ENCODE data around the gene RNF19B.
"Not testable (repeated sequence)": the region's sequence is repeated elsewhere in the genome, so short reads cannot be mapped to it uniquely, and the experiment has no call there.

The RNF19B gene

GRCh38 chr1:32992489-32993323, 28.1 kb upstream of the RNF19B start:
- peak; percentile 77 to 79 for DNase-seq (ENCODE audit: low read depth in 2 of 2)

DNA sequence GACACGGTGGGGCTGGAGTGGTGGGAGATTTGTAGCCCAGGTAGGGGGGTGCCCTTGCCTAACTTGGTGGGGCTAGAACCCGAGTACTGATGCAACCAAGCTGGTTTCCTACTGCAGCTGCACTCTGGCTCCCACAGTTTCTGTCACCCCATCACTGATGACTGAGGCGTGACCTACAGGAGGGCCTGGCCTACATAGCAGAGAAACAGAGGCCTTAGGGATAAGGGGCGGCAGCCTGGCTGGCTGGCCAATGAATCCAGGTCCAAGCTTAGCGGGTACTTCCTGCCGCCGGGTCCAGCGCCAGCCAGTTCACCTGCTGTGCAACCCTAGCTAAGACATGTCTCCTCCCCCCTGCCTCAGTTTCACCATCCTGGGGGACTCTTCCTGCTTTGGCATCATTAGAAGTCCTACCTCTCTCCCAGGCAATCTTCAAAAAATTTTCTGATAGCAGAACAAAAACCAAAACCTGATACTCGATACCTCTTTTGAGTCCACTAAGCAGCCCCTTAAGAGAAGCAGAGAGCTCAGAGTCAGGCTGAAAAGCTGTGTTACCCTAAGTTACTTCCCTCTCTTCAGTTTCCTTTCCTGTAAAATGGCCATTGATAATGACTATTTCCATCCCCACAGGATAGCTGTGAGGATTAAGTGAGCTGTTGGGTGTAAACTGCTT, 27.3 kb upstream of the RNF19B start:
- no peak for DNase-seq (ENCODE audit: low read depth in 2 of 2)

GRCh38 chr1:32991386-32991785, 26.8 kb upstream of the RNF19B start:
- DNase-seq (ENCODE audit: low read depth in 2 of 2), result no peak

DNA sequence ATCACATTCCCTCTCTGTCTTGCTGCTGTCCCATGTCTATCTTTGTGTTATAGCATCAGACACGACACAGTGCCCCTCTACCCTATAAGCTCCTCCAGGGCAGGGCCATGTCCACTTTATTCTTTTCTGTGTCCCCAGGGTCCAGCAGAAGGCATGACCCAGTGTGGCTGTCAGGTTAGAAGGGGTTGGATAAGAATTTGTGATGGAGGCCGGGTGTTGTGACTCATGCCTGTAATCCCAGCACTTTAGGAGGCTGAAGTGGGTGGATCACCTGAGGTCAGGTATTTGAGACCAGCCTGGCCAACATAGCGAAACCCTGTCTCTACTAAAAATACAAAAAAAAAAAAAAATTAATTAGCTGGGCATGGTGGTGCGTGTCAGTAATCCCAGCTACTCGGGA, 26.3 kb upstream of the RNF19B start:
- DNase-seq (ENCODE audit: low read depth in 2 of 2), result no peak

- peak; percentile 48 to 66 for DNase-seq (ENCODE audit: low read depth in 2 of 2)
Measured at GRCh38 chr1:32989160-32990050, 24.8 kb upstream of the RNF19B start.

DNA sequence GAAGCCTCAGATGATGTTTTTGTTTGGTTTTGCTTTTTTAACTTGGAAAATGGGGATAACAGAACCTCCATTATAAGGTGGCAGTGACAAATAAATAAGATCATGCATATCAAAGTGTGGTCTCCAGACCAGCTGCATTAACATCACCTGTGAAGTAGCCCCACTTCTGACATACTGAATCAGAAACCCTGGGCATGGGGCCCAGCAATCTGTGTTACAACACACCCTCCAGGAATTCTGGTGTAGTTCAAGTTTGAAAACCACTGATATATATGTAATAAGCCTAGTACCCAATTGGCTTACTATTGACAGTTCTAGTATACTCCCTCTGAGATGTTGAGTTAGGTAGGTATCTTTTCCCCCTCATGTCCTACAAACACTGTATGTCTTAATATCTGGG, 24.1 kb upstream of the RNF19B start:
- no peak for DNase-seq (ENCODE audit: low read depth in 2 of 2)

GRCh38 chr1:32985226-32985625, 20.6 kb upstream of the RNF19B start:
- no peak for DNase-seq (ENCODE audit: low read depth in 2 of 2)

GRCh38 chr1:32984455-32985171, 20.0 kb upstream of the RNF19B start:
- DNase-seq (ENCODE audit: low read depth in 2 of 2), result no peak

DNA sequence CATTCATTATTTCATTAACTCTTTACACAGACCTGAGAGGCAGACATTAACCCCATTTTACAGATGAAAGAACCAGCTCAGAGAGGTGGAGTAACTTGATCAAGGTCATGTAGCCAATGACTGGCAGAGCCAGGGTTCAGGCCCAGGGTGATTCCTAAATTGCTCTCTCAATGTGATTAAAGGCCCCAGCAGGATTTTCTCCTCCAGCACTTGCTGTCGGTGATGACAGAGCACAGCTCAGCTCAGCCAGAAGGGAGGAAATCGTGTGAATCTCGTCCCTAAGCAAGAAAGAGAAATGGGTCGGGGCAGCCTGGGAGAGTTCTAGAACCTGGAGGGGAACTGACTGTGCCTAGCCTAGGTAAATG, 19.5 kb upstream of the RNF19B start:
- no peak for DNase-seq (ENCODE audit: low read depth in 2 of 2)

GRCh38 chr1:32983020-32983419, 18.4 kb upstream of the RNF19B start:
- no peak for DNase-seq (ENCODE audit: low read depth in 2 of 2)

GRCh38 chr1:32981003-32981901, 16.6 kb upstream of the RNF19B start:
- DNase-seq (ENCODE audit: low read depth in 2 of 2), result peak; percentile 49 to 61

DNA sequence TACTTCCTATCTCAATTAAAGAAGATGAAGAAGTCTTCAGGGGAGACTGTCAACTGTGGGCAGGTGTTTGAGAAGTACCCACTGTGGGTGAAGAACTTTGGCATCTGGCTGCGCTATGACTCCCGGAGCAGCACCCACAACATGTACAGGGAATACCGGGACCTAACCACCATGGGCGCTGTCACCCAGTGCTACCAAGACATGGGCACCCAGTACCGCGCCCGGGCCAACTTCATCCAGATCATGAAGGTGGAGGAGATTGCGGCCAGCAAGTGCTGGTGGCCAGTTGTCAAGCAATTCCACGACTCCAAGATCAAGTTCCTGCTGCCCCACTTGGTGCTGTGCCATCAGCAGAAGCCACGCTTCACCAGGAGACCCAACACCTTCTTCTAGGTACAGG, 15.5 kb upstream of the RNF19B start:
- DNase-seq (ENCODE audit: low read depth in 2 of 2), result no peak

GRCh38 chr1:32978854-32979253, 14.2 kb upstream of the RNF19B start:
- DNase-seq (ENCODE audit: low read depth in 2 of 2), result no peak

- DNase-seq (ENCODE audit: low read depth in 2 of 2), result no peak
Measured at GRCh38 chr1:32977546-32978087, 13.0 kb upstream of the RNF19B start.

DNA sequence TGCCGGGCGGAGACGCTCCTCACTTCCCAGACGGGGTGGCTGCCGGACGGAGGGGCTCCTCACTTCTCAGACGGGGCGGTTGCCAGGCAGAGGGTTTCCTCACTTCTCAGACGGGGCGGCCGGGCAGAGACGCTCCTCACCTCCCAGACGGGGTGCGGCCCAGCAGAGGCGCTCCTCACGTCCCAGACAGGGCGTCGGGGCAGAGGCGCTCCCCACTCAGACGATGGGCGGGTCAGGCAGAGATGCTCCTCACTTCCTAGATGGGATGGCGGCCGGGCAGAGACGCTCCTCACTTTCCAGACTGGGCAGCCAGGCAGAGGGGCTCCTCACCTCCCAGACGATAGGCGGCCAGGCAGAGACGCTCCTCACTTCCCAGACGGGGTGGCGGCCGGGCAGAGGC, 10.4 kb upstream of the RNF19B start:
- DNase-seq (ENCODE audit: low read depth in 2 of 2), result not testable (repeated sequence)

DNA sequence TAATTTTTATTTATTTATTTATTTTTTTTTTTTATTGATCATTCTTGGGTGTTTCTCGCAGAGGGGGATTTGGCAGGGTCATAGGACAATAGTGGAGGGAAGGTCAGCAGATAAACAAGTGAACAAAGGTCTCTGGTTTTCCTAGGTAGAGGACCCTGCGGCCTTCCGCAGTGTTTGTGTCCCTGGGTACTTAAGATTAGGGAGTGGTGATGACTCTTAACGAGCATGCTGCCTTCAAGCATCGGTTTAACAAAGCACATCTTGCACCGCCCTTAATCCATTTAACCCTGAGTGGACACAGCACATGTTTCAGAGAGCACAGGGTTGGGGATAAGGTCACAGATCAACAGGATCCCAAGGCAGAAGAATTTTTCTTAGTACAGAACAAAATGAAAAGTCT, 8.8 kb upstream of the RNF19B start:
- DNase-seq (ENCODE audit: low read depth in 2 of 2), result not testable (repeated sequence)

DNA sequence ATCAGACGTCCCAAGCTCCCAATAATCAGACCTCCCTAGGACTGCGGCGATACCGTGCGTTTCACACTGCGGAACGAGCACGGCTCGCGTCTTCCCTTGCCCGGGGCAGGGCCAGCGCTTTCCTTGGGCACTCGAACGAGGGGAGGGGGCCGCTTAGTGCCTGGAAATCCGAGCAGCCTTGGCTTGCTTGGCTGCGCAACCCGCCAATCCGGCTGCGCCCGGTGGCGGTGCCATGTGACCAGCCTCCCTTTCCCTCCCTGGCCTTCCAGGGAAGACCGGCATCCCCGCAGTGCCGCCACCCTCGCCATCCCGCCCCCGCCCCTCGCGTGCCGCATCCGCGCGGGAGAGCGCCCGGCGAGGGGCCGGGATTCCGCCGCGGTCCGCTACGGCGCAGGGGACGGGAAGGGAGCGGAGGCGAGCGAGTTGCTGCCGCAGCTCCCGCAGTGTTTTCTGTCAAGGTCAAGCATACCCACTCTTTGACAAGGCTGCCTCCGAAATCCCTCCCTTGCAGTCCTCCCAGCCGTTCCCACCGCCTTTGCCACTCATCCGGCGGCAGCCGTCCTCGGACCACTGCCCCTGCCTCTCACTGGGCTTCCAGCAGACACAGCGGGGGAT, 8.3 kb upstream of the RNF19B start:
- no peak for DNase-seq (ENCODE audit: low read depth in 2 of 2)

- DNase-seq (ENCODE audit: low read depth in 2 of 2), result no peak
Measured at GRCh38 chr1:32971576-32971975, 7.0 kb upstream of the RNF19B start.

DNA sequence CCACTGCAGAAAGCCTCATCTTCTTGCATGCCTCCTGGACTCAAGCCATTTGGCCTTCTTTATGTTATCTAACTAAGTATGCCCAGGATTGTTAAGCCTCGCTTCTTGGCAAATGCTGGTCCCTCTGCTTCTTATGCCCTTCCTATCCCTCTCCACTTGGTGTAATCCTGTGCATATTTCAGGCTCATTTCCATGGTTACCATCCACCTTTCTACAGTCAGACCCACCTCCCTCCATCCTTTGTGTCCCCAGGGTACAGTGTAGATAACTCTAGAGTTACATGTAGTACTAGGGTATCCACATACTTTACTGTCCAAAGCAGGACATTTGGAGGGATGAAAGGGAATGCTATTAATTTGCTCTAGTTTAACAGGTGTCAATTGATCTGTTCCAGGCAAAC, 6.5 kb upstream of the RNF19B start:
- no peak for DNase-seq (ENCODE audit: low read depth in 2 of 2)

DNA sequence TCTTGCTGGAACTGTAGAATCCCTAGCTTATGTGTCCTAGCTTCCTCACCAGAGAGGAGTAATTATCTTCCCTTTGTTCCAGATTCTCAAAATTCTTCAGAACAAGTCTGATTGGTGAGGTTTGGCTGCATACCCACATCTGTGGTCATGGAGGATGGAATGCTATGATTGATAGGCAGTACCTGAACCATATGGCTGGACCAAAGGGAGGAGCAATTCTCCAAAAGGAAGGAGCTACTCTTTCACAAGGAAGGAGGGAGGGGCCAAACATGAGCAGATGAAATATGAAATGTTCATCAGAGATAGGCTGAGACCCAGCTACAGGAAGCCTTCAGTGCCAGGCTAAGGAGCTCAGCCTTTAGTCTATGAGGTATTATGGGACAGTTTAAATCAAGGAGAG, 5.0 kb upstream of the RNF19B start:
- DNase-seq (ENCODE audit: low read depth in 2 of 2), result no peak
